ENCODE data around the gene POMT1.
"Not testable (repeated sequence)": the region's sequence is repeated elsewhere in the genome, so short reads cannot be mapped to it uniquely, and the experiment has no call there.

The POMT1 gene

DNA sequence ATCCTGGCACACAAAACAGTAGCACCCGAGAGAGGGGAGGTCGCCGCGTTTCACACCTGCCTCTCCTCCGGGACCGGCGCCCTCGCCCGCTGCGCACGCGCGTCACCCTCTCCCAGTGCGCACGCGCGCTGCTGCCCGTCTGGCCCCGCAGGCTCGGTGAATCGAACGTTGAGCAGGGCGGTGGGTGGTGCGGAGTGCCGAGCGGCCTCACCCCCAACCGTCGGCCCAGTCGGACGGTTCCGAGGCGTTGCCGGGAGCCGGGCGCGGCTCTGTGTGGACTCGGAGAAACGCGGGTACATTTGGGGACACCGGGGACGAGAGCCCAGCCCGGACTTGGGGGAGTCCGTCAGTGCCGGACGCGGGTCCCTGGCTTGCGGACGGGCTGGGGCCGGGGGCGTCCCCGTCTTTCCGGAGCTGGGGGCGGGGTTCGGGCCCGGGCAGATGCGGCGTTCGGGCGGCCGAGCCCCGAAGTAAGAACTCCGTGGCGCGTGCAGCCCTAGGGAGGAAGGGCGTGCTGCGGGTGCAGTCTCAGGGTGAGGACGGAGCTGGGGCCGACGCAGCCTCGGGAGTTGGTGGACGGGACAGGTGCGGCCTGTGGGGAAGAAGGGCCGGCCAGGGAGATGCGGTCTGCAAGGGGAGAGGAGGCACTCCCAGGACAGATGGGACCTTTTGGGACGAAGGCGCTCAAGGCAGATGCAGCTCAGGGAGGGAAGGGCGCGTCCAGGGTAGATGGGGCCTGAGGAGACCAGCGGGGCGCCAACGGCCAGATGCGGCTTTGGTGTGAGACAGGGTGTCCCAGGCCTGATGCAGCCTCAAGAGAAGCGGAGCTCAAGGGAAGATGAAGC, at the start of gene POMT1:
Gene POMT1 (plus strand): TSS at position 138 of the 845 bp plus-strand sequence. CDS start 1,301 bp downstream, outside the sequence.
- DNase-seq, result peak; percentile 57

- no peak for DNase-seq
Observed at GRCh38 chr9:131454028-131454427, 48.7 kb upstream of the POMT1 start.

DNA sequence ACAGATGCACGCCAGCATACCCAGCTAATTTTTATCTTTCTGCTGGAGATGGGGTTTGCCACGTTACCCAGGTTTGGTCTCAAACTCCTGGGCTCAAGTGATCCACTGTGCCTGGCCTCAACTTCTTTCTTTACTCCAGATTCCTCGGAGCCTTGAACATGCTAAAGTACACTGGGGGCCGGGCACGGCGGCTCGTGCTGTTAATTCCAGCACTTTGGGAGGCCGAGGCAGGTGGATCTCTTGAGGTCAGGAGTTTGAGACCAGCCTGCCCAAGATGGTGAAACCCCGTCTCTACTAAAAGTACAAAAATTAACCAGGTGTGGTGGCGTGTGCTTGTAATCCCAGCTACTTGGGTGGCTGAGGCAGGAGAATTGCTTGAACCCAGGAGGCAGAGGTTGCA, 47.1 kb upstream of the POMT1 start:
- not testable (repeated sequence) for DNase-seq

DNA sequence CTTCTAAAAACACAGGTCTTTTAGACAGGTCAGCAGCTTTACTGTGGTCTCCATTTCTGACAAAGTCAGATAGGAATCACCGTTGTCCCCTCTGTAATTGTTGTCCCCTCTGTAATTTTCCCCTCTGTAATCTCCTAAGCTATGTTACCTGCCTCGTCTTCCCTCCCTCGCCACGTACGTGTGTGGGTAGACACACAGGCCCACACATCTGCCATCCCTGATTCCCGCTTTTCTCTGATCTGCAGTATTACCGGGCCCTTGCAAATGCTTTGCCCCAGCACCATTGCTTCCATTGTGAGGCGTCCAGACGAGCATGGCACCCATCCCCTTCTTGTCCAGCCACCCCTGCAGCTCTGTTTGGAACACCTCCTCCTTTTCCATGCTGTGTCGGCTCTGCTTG, 45.0 kb upstream of the POMT1 start:
- DNase-seq, result no peak

DNA sequence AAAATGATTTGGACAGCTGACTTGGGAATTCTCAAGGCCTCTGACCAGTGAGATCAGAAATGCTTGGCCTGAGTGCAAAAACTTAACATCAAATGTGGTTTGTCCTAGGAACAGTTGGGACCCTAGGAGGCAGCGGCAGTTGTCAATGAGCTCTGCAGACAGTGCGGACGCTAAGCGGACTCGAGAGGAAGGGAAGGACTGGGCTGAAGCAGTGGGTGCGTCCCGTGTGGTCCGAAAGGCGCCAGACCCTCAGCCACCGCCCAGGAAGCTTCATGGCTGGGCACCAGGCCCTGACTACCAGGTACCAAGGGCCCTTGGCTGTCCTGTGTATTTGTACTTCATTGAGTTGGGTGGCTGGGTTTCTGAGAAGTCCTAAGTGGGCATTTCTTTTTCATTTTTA, 43.7 kb upstream of the POMT1 start:
- no peak for DNase-seq

DNA sequence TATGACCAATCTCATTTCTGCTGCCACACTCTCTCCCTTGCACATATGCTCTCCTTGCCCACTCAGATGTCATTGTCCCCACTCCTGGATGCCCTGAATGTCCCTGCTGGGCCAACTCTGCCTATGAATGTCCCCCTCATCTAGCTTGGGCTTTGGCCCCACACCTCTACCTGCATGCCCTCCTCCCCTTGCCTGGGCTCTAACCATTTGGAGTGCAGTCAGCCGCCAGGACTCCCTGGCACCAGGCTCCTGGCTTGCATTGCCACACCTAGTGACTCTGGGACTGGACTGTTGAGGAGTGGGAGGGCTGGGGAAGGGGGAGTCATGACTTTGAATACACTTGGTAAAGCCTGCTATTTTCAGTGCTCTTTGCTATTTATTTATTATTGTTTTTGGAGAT, 41.6 kb upstream of the POMT1 start:
- no peak for DNase-seq

- DNase-seq, result no peak
Observed at GRCh38 chr9:131464354-131465000, 38.2 kb upstream of the POMT1 start.

DNA sequence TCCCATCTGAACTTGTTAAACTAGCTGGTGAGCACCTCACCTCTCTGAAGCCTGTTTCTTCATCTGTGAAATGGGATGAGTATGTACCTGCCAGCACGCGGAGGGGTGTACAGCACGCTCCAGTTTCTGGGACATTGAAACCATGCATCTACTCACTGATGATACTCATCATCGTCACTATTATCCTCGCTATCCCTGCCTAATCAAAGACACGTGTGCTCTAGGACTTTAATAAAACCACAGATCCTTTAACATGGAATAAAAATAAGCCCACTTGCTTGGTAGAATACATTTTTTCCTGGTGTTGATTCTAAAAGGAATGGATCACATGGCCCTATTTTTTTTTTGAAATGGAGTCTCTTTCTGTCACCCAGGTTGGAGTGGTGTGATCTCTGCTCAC, 37.3 kb upstream of the POMT1 start:
- DNase-seq, result no peak

DNA sequence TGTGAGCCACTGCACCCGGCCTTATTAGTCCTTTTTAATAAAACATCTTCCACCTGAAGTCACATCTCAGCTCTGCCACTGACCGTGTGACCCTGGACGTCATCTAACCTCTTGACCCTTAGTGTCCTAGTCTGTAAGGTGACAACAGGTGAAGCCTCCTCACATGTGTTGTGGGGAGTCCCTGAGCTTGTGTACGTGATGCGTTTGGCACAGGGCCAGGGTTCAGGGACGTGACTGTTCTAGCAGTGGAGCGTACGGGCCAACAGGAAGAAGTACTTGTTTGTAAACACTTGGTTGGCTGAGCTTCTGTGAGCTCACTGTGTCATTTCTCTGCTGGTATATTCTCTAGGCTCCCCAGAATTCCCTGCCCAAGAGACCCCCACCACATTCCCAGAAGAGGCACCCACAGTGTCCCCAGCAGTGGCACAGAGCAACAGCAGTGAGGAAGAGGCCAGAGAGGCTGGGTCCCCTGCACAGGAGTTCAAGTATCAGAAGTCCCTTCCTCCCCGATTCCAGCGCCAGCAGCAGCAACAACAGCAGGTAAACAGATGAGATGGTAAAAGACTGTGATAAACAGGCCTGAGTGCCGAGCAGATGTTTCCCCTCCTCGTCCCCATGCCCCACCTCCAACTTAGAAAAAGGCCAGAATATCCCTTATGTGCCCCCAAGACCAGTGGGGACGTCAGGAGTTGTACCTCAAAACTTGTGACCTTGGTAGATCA, 35.3 kb upstream of the POMT1 start:
- DNase-seq, result no peak

DNA sequence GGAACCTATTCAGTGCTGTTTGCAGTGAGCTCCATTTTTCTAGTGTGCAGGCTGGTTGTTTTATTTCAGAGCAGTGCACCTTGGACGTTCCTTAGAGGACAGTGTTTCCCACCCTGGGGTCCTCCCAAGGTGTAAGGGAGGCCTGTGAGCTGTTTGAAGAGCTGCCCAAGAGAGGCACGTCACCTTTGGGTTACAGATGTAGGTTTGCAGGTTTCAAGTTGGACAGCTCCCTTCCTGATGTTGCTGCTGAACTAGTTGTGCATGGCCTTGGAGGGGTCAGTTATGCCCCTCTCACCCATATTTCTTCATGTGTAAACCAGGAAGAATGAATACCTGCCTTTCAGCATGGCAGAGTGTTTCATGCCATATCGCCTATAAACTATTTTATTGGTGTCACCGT, 34.7 kb upstream of the POMT1 start:
- DNase-seq, result no peak

DNA sequence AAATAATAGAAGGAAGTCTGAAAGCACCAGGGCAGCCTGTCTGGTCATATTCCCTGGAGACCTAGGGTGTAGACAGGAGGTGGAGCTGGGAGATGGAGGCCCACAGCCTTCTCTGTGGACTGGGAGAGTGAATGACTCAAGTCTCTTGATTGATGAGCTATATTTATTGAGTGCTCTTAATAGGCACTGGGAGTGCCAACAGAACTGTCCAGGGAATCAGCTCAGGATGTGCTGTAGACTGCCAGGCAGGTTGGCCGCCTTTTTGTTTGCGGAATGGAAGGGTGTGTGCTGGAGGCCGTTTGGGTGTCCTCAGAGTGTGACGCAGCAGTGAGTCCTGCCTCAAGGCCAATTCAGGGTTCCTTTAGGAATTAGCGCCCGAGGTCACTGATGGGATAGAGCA, 33.4 kb upstream of the POMT1 start:
- no peak for DNase-seq

DNA sequence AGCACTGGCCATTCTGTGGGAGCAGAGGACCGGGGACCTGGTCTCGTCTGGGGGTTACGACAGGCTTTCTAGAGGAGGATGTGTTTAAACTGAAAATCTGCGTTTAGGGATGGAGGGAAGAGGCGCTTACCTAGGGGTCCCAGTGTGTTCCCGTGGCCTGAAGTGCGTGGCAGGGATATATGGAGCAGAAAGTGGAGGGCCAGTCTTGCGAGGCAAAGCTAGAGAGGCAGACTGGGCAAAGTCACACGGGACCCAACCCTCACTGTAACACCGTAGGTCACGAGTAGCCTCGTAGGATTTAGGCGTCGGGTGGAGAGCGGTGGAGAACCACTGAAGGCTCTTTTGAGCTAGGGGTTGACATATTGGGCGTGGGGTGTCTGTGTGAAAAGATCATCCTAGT, 32.8 kb upstream of the POMT1 start:
- DNase-seq, result no peak

DNA sequence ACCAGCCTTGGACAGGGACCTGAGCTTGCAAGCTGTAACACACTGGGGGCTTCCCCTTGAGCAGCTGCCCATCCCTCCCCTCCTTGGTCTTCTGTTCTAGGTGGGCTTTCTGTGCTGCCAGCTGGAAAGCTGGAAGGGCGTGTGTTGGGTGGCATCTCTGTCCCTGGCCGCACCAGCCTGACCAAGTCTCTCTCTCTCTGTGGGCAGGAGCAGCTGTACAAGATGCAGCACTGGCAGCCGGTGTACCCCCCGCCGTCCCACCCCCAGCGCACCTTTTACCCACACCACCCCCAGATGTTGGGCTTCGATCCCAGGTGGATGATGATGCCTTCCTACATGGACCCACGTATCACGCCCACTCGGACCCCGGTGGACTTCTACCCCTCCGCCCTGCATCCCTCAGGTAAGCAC, 32.1 kb upstream of the POMT1 start:
- DNase-seq, result no peak

DNA sequence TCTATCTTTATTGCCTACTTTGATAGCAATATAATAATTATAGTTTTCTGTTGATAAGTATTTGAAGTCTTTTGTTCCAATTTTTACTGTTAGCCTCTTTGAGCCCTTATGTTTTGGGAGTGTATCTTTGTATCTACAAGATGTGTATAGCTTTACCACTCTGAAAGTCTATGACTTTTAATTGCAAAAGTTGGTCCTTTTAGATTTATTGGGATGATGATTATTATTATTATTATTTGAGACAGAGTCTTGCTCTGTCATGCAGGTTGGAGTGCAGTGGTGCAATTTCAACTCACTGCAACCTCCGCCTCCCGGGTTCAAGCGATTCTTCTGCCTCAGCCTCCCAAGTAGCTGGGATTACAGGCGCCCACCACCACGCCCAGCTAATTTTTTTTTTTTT, 30.6 kb upstream of the POMT1 start:
- DNase-seq, result not testable (repeated sequence)

- no peak for DNase-seq
Observed at GRCh38 chr9:131473198-131473885, 29.4 kb upstream of the POMT1 start.

DNA sequence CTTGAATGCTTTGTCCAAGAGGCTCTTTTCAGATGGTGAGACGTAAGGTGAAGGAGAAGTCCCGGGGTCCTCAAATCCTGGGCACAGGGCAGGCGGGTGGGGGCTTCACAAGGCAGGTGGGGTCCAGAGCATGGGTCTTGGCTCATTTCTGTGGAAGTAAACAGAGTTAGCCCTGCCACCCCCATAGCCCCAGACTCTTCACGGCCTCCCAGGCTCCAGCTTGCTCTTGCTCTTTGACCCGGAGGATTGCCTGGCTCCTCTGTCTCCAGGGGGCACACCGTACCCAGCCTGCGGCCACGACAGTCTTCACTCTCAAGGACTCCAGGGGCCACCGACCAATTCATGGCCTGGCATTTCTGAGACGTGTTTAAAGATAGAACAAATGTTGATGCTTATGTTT, 28.8 kb upstream of the POMT1 start:
- DNase-seq, result no peak

GRCh38 chr9:131474711-131475110, 28.0 kb upstream of the POMT1 start:
- DNase-seq, result no peak

- no peak for DNase-seq
Observed at GRCh38 chr9:131475111-131475955, 27.4 kb upstream of the POMT1 start.

- no peak for DNase-seq
Observed at GRCh38 chr9:131475956-131476776, 26.6 kb upstream of the POMT1 start.

- DNase-seq, result no peak
Observed at GRCh38 chr9:131476777-131477345, 25.9 kb upstream of the POMT1 start.

GRCh38 chr9:131477367-131477766, 25.4 kb upstream of the POMT1 start:
- DNase-seq, result no peak

Measured in kidney glomerular epithelial cell (primary cell).